ENCODE data around the gene INPP4B.

GRCh38 chr4:142021761-142022160 is 824.3 kb downstream of the INPP4B start:
- TF ChIP-seq MXI1 (IDR thresholded peaks at IDR 0.05; ENCODE audit: borderline replicate concordance, low read depth, low read length): no peak
- TF ChIP-seq CTCF (conservative IDR thresholded peaks at IDR 0.05; ENCODE audit: low read depth, low read length): no peak
- TF ChIP-seq USF2 (IDR thresholded peaks at IDR 0.05; ENCODE audit: low read depth, low read length): no peak
- no peak for TF ChIP-seq MAFK (IDR thresholded peaks at IDR 0.05; ENCODE audit: low read depth, low read length)
- TF ChIP-seq POLR2A (IDR thresholded peaks at IDR 0.05; ENCODE audit: low read depth, low read length): no peak
